H9 (cell line): ENCODE data around the gene ARL14EPL. TPM values are rescaled to one million over a fixed set of nuclear protein-coding genes. Genes with fewer than 3 reads are reported as not detected.

Experiments used
- DNase-seq: peaks from one replicate; pipeline ENCODE4 v3.0.0-alpha.2; 2017
- H2AFZ ChIP-seq: one replicate; pipeline ENCODE4 v1.6.1; 2013; ENCODE audit warnings: mild to moderate bottlenecking, low read length, control low read depth, moderate library complexity
- H2AK5ac ChIP-seq: 2 replicates; pipeline ENCODE4 v1.6.1; 2013; ENCODE audit warnings: low read length, control low read depth, mixed read lengths; ENCODE audit not compliant: insufficient read length
- H2BK120ac ChIP-seq: one replicate; pipeline ENCODE4 v1.6.1; 2013; ENCODE audit warnings: low read depth, mild to moderate bottlenecking, low read length, control low read depth, inconsistent platforms; ENCODE audit not compliant: poor library complexity, severe bottlenecking
- H2BK12ac ChIP-seq: 2 replicates; pipeline ENCODE4 v1.6.1; 2013; ENCODE audit warnings: low read length, control low read depth, mixed read lengths, low read depth; ENCODE audit not compliant: insufficient read length
- H2BK15ac ChIP-seq: 2 replicates; pipeline ENCODE4 v1.6.1; 2013; ENCODE audit warnings: low read depth, low read length, control low read depth
- H2BK20ac ChIP-seq: one replicate; pipeline ENCODE4 v1.6.1; 2013; ENCODE audit warnings: low read depth, mild to moderate bottlenecking, low read length, control low read depth, inconsistent platforms; ENCODE audit not compliant: poor library complexity, severe bottlenecking
- H2BK5ac ChIP-seq: 2 replicates; pipeline ENCODE4 v1.6.1; 2013; ENCODE audit warnings: low read length, control low read depth, mixed read lengths; ENCODE audit not compliant: insufficient read length
- H3K14ac ChIP-seq: 2 replicates; pipeline ENCODE4 v1.6.1; 2013; ENCODE audit warnings: low read length, control low read depth; ENCODE audit not compliant: insufficient read depth
- H3K18ac ChIP-seq: 2 replicates; pipeline ENCODE4 v1.6.1; 2013; ENCODE audit warnings: low read depth, mild to moderate bottlenecking, mixed read lengths, low read length, control low read depth; ENCODE audit not compliant: insufficient read length
- H3K23ac ChIP-seq: 2 replicates; pipeline ENCODE4 v1.6.1; 2013; ENCODE audit warnings: low read length, control low read depth, mixed read lengths, low read depth; ENCODE audit not compliant: insufficient read length
- H3K23me2 ChIP-seq: 2 replicates; pipeline ENCODE4 v1.6.1; 2013; ENCODE audit warnings: low read depth, mild to moderate bottlenecking, mixed read lengths, low read length, control low read depth; ENCODE audit not compliant: insufficient read length, poor library complexity, severe bottlenecking
- H3K27ac ChIP-seq: 2 replicates; pipeline ENCODE4 v1.5.1; 2013; ENCODE audit warnings: low read length, control low read depth, mixed read lengths, low read depth; ENCODE audit not compliant: insufficient read length
- H3K27me3 ChIP-seq: 2 replicates; pipeline ENCODE4 v1.6.1; 2013; ENCODE audit warnings: low read length, control low read depth, inconsistent platforms; ENCODE audit not compliant: insufficient read depth
- H3K4ac ChIP-seq: 2 replicates; pipeline ENCODE4 v1.6.1; 2013; ENCODE audit warnings: low read depth, mild to moderate bottlenecking, control low read depth, inconsistent platforms, low read length, moderate library complexity
- H3K4me1 ChIP-seq: 2 replicates; pipeline ENCODE4 v1.6.1; 2013; ENCODE audit warnings: low read length, control low read depth, inconsistent platforms; ENCODE audit not compliant: insufficient read depth
- H3K4me2 ChIP-seq: 2 replicates; pipeline ENCODE4 v1.6.1; 2013; ENCODE audit warnings: low read length, control low read depth, mixed read lengths; ENCODE audit not compliant: insufficient read length, insufficient read depth
- H3K56ac ChIP-seq: 2 replicates; pipeline ENCODE4 v1.6.1; 2013; ENCODE audit warnings: low read depth, mild to moderate bottlenecking, mixed read lengths, low read length, control low read depth; ENCODE audit not compliant: insufficient read length
- H3K79me1 ChIP-seq: 2 replicates; pipeline ENCODE4 v1.6.1; 2013; ENCODE audit warnings: low read depth, mild to moderate bottlenecking, moderate library complexity, low read length, control low read depth, inconsistent platforms; ENCODE audit not compliant: insufficient read depth, poor library complexity, severe bottlenecking
- H3K79me2 ChIP-seq: 2 replicates; pipeline ENCODE4 v1.6.1; 2013; ENCODE audit warnings: low read length, control low read depth, inconsistent platforms; ENCODE audit not compliant: insufficient read depth
- H3K9ac ChIP-seq: 2 replicates; pipeline ENCODE4 v1.6.1; 2013; ENCODE audit warnings: low read length, control low read depth, mixed read lengths; ENCODE audit not compliant: insufficient read length; ENCODE audit errors: extremely low read depth
- H3K9me3 ChIP-seq: one replicate; pipeline ENCODE4 v1.6.1; 2013; ENCODE audit warnings: low read depth, low read length, inconsistent platforms; ENCODE audit not compliant: control insufficient read depth
- H3T11ph ChIP-seq: one replicate; pipeline ENCODE4 v1.6.1; 2013; ENCODE audit warnings: mild to moderate bottlenecking, low read length, control low read depth, inconsistent platforms
- H4K20me1 ChIP-seq: one replicate; pipeline ENCODE4 v1.6.1; 2013; ENCODE audit not compliant: control insufficient read depth, insufficient read length, insufficient read depth
- H4K5ac ChIP-seq: 2 replicates; pipeline ENCODE4 v1.6.1; 2013; ENCODE audit warnings: low read depth, mild to moderate bottlenecking, mixed read lengths, low read length, control low read depth; ENCODE audit not compliant: insufficient read length
- H4K8ac ChIP-seq: replicated peaks from 2 replicates; pipeline ENCODE4 v1.6.1; 2013; ENCODE audit warnings: low read length, control low read depth, mixed read lengths, low read depth; ENCODE audit not compliant: insufficient read length
- H4K91ac ChIP-seq: 2 replicates; pipeline ENCODE4 v1.6.1; 2013; ENCODE audit warnings: low read depth, mild to moderate bottlenecking, moderate library complexity, mixed read lengths, low read length, control low read depth; ENCODE audit not compliant: insufficient read length
- H3K27ac Mint-ChIP-seq, 3 experiments: 2 replicates in 2 of 3; 3 replicates in 1 of 3; pipeline ENCODE4 v1.8.0; 2020 to 2021; ENCODE audit warnings: mixed read lengths in 3 of 3, mild to moderate bottlenecking in 1 of 3, moderate library complexity in 1 of 3
- H3K27me3 Mint-ChIP-seq: 2 replicates; pipeline ENCODE4 v1.8.0; 2021; ENCODE audit warnings: low read depth, mild to moderate bottlenecking, moderate library complexity, mixed read lengths
- H3K36me3 Mint-ChIP-seq, 3 experiments: 2 replicates in 2 of 3; 3 replicates in 1 of 3; pipeline ENCODE4 v1.8.0; 2020 to 2021; ENCODE audit warnings: low read depth in 3 of 3, mixed read lengths in 3 of 3; ENCODE audit not compliant: insufficient read depth in 1 of 3
- H3K4me1 Mint-ChIP-seq, 2 experiments: 2 replicates each; pipeline ENCODE4 v1.8.0; 2020; ENCODE audit warnings: mixed read lengths in 2 of 2
- H3K4me3 Mint-ChIP-seq, 2 experiments: 2 replicates in 1 of 2; 3 replicates in 1 of 2; pipeline ENCODE4 v1.8.0; 2020 to 2021; ENCODE audit warnings: mild to moderate bottlenecking in 2 of 2, mixed read lengths in 2 of 2, moderate library complexity in 1 of 2
- H3K9me3 Mint-ChIP-seq, 2 experiments: 2 replicates in 1 of 2; 3 replicates in 1 of 2; pipeline ENCODE4 v1.8.0; 2020; ENCODE audit warnings: mild to moderate bottlenecking in 2 of 2, mixed read lengths in 2 of 2, moderate library complexity in 1 of 2
- CTCF ChIP-seq: fragments of 200-600 bp; sonication (generic); conservative IDR thresholded peaks from 3 replicates; pipeline ENCODE4 v1.8.0; 2021; ENCODE audit warnings: antibody characterized with exemption, mild to moderate bottlenecking
- WGBS: extraction: QIAGEN DNeasy Blood & Tissue Kit; methylation state at CpG from one replicate; pipeline ENCODE4 v1.1.7; 2013; ENCODE audit warnings: missing lambda C conversion rate, low lambda C conversion rate, mixed read lengths; ENCODE audit not compliant: insufficient read length; ENCODE audit errors: extremely low coverage; 5-methylcytosine and 5-hydroxymethylcytosine counted together
- total RNA-seq: library from RNA; stranded (reverse); gene quantifications from 2 replicates; pipeline ENCODE4 v1.2.1, GENCODE V29; 2021

Gene ARL14EPL
- total RNA-seq, 1 experiment from 2014 or later: not detected

DNA sequence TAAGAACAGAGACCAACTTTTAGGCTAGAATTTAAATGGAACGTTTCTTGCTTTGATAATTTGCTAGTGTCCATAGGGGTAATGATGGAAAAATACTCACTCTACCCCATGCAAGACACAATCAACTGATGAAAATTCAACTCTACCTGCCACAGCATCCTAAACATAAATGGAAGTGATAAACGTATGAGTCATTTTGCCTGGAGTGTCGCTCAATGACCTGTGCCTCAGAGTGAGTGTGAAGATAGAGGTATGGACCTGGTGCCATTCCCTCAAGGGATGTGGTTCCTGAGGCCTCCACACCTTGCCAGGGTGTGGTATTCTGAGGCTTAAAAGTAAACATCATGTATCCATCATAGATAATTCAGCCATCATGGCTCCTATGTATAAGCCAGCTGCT, 14.0 kb downstream of the ARL14EPL start:
- Histone ChIP-seq H2BK15ac (no peak overlapping the region), H2AK5ac (no peak overlapping the region)
- H3K27me3 Mint-ChIP-seq: no peaks in the 10 kb centered on the region

More for the DNA sequence above, 14.0 kb downstream of the ARL14EPL start:
- Histone ChIP-seq H3K14ac (no peak overlapping the region), H2BK20ac (no peak overlapping the region), H2BK5ac (no peak overlapping the region), H2AFZ (no peak overlapping the region), H3K4ac (no peak overlapping the region), H3K23ac (no peak overlapping the region), H3K79me2 (no peaks in the 10 kb centered on the region), H3K23me2 (no peaks in the 10 kb centered on the region), H3K27me3 (no peaks in the 10 kb centered on the region), H2BK12ac (no peak overlapping the region), H2BK120ac (no peak overlapping the region), H4K20me1 (no peaks in the 10 kb centered on the region), H4K91ac (no peak overlapping the region), H3K27ac (no peak overlapping the region), H3K4me2 (no peak overlapping the region), H3K9me3 (no peaks in the 10 kb centered on the region), H4K5ac (no peak overlapping the region), H3T11ph (no peak overlapping the region), H3K79me1 (no peaks in the 10 kb centered on the region), H4K8ac (no peak overlapping the region), H3K9ac (no peak overlapping the region), H3K56ac (no peak overlapping the region), H3K18ac (no peak overlapping the region), H3K4me1 (no peaks in the 10 kb centered on the region)
- no peak for TF ChIP-seq CTCF
- WGBS: no CpG with 5 or more reads among the region's 3 CpGs
- no peak overlapping the region for H3K4me3 Mint-ChIP-seq
- H3K36me3 Mint-ChIP-seq: no peaks in the 10 kb centered on the region
- H3K9me3 Mint-ChIP-seq: no peaks in the 10 kb centered on the region
- H3K27ac Mint-ChIP-seq: no peak overlapping the region
- no peak for DNase-seq
- peaks cover 0 to 2% of the 10 kb centered on the region in 2 experiments; a peak in 1 of 4 replicates for H3K4me1 Mint-ChIP-seq
